Heart left ventricle (tissue), 13 donors: ENCODE results near the gene AGMO.

Experiments
- POLR2A ChIP-seq, 2 donors: fragments of 450-650 bp; IDR thresholded peaks; one replicate each; pipeline ENCODE4 v1.6.1; 2017; ENCODE audit warnings: antibody characterized with exemption in 2 of 2, mild to moderate bottlenecking in 2 of 2, moderate library complexity in 2 of 2
- TF ChIP-seq, protein P1 (sequence below), 12 donors: fragments of 200-600 bp; sonication (generic) in 4 of 12; IDR thresholded peaks; one replicate each; pipeline versions ENCODE4 v1.5.0 to v1.8.0; 2018 to 2022; ENCODE audit warnings: antibody characterized with exemption in 12 of 12, mild to moderate bottlenecking in 5 of 12
- donor health status: ischemic (EF 13 %, LVEDD 7.1; RV severe dilation, severe dysfunction).
- donor health status: DM: no; HTN: yes; CAD: no.
- donor health status: DM: no; HTN: no; CAD: no.
- donor health status: ischemic (EF 25% LVEDD 6.9; RV normal size, moderate dysfunction).
- donor health status: ischemic (EF 25% LVEDD 5.7; RV mildly dilated, moderate dysfunction).
- donor health status: ischemic (EF 35%, LVEDD 5.7; RV mildly dilated, moderate dysfunction).
- donor health status: nonischemic (EF 11% LVEDD 7.7; RV severe dilation, severe dysfunction).
- donor health status: DM: yes; HTN: yes; CAD: no.
- donor health status: PGD.
- donor health status: ischemic (EF 29% LVEDD 5.4; RV normal size, mild dysfunction).
- donor health status: nonischemic (EF 23%, LVEDD 6.1; RV moderate dilation, normal function).

DNA sequence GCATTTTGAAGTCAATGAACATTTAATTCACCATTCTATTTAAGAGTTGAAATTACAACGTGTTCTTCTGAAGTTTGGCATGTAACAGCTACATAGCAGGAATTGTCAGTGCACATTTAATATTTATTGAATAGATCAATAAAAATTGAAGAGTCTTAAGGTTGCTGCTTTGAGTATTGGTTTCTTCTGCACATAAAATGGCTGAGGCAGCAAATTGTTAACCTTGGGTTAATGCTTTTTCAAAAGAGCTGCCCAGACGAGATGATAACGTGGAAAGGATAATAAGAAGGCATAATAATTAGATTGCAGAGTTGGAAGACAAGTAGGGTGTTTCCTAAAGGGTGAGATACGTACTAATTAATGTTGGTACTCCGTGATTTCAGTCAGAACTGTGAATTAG, 203.7 kb downstream of the AGMO start:
- TF ChIP-seq, protein P1, sequence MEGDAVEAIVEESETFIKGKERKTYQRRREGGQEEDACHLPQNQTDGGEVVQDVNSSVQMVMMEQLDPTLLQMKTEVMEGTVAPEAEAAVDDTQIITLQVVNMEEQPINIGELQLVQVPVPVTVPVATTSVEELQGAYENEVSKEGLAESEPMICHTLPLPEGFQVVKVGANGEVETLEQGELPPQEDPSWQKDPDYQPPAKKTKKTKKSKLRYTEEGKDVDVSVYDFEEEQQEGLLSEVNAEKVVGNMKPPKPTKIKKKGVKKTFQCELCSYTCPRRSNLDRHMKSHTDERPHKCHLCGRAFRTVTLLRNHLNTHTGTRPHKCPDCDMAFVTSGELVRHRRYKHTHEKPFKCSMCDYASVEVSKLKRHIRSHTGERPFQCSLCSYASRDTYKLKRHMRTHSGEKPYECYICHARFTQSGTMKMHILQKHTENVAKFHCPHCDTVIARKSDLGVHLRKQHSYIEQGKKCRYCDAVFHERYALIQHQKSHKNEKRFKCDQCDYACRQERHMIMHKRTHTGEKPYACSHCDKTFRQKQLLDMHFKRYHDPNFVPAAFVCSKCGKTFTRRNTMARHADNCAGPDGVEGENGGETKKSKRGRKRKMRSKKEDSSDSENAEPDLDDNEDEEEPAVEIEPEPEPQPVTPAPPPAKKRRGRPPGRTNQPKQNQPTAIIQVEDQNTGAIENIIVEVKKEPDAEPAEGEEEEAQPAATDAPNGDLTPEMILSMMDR (IDR thresholded peaks at IDR 0.05): no peak
- no peak for TF ChIP-seq POLR2A (IDR thresholded peaks at IDR 0.05)
